MCF 10A (cell line): Measurements from ENCODE around the gene MAN1C1. TPM values are rescaled to one million over a fixed set of nuclear protein-coding genes. Genes with fewer than 3 reads are reported as not detected.

Experiments used
- BruUV-seq: library from RNA; stranded (reverse); fragments of 400-500 nt; replicated peaks from 2 replicates; lab custom pipeline; 2021; lab: Mats Ljungman, UMichigan
- CTCF ChIA-PET: fragments of 300-600 bp; sonication (Branson Sonifier 250); formaldehyde crosslinking; extraction: SDS; loops from one replicate; lab custom pipeline; 2021; ENCODE audit warnings: antibody characterized with exemption, inconsistent platforms; lab: Yijun Ruan, JAX
- POLR2A ChIA-PET: fragments of 300-600, 350-650 bp; sonication (Branson Sonifier 250); formaldehyde crosslinking; extraction: SDS; loops from one replicate; lab custom pipeline; 2020; ENCODE audit warnings: antibody characterized with exemption, inconsistent platforms; lab: Yijun Ruan, JAX
- DNase-seq: peaks from one replicate; pipeline ENCODE4 v3.0.0-alpha.2; 2018; ENCODE audit not compliant: unreplicated experiment
- H3K27ac Mint-ChIP-seq: one replicate; pipeline ENCODE4 v1.8.0; 2022; ENCODE audit warnings: mild to moderate bottlenecking, low read depth, mixed read lengths; ENCODE audit not compliant: unreplicated experiment
- H3K27me3 Mint-ChIP-seq: one replicate; pipeline ENCODE4 v1.8.0; 2022; ENCODE audit warnings: mixed read lengths; ENCODE audit not compliant: insufficient read depth, unreplicated experiment
- H3K36me3 Mint-ChIP-seq: one replicate; pipeline ENCODE4 v1.8.0; 2022; ENCODE audit warnings: mild to moderate bottlenecking, moderate library complexity, mixed read lengths; ENCODE audit not compliant: insufficient read depth, unreplicated experiment
- H3K4me1 Mint-ChIP-seq: one replicate; pipeline ENCODE4 v1.8.0; 2022; ENCODE audit warnings: mixed read lengths; ENCODE audit not compliant: insufficient read depth, unreplicated experiment
- H3K4me3 Mint-ChIP-seq: one replicate; pipeline ENCODE4 v1.8.0; 2022; ENCODE audit warnings: mild to moderate bottlenecking, moderate library complexity, mixed read lengths; ENCODE audit not compliant: unreplicated experiment
- H3K9me3 Mint-ChIP-seq: one replicate; pipeline ENCODE4 v1.8.0; 2022; ENCODE audit warnings: mixed read lengths; ENCODE audit not compliant: unreplicated experiment
- CTCF ChIP-seq: fragments of 200-600 bp; IDR thresholded peaks from one replicate; pipeline ENCODE4 v1.8.0; 2022; ENCODE audit warnings: antibody characterized with exemption, mild to moderate bottlenecking; ENCODE audit not compliant: unreplicated experiment
- intact Hi-C: fragments of 100-400 bp; cut with micrococcal nuclease; formaldehyde crosslinking; loops from 2 replicates; pipeline ENCODE4 v1.14.1; 2022
- total RNA-seq: library from RNA; stranded (reverse); gene quantifications from 2 replicates; pipeline ENCODE4 v1.2.3, GENCODE V29; 2022

The MAN1C1 gene
- total RNA-seq, 1 experiment from 2014 or later = not detected

GRCh38 chr1:25700626-25701025 is 84.0 kb downstream of the MAN1C1 start:
- Mint-ChIP-seq H3K4me1 (peaks cover 6% of the 10 kb centered on the region), H3K4me3 (no peak overlapping the region), H3K27me3 (peaks cover 20% of the 10 kb centered on the region), H3K27ac (no peak overlapping the region), H3K36me3 (no peaks in the 10 kb centered on the region), H3K9me3 (no peaks in the 10 kb centered on the region)
- intact Hi-C loops = no loop called here
- no peak for TF ChIP-seq CTCF
- ChIA-PET POLR2A (no interaction called here), CTCF (no interaction called here)
- DNase-seq = no peak
- no TSS peak for BruUV-seq

- H3K9me3 Mint-ChIP-seq = no peaks in the 10 kb centered on the region
Observed at GRCh38 chr1:25701030-25701785, 84.6 kb downstream of the MAN1C1 start.

GRCh38 chr1:25702101-25702775 is 85.6 kb downstream of the MAN1C1 start:
- intact Hi-C loops = no loop called here
- H3K4me3 Mint-ChIP-seq = no peak overlapping the region
- H3K27ac Mint-ChIP-seq = no peak overlapping the region
- ChIA-PET POLR2A (interaction anchor here (0.6 kb wide), 1 partner anchor 159 kb away, joined by 3 read pairs; the partner anchor contains the start of gene LDLRAP1), CTCF (no interaction called here)
- H3K9me3 Mint-ChIP-seq = no peaks in the 10 kb centered on the region
- BruUV-seq = no TSS peak
- H3K4me1 Mint-ChIP-seq = no peaks in the 10 kb centered on the region
- no peak for DNase-seq
- no peaks in the 10 kb centered on the region for H3K36me3 Mint-ChIP-seq
- H3K27me3 Mint-ChIP-seq = peaks cover 20% of the 10 kb centered on the region
- no peak for TF ChIP-seq CTCF

More at GRCh38 chr1:25701030-25701785, 84.6 kb downstream of the MAN1C1 start:
- BruUV-seq = no TSS peak
- Mint-ChIP-seq H3K27ac (no peak overlapping the region), H3K27me3 (peaks cover 20% of the 10 kb centered on the region), H3K36me3 (no peaks in the 10 kb centered on the region), H3K4me3 (no peak overlapping the region), H3K4me1 (no peaks in the 10 kb centered on the region)
- ChIA-PET POLR2A (no interaction called here), CTCF (no interaction called here)
- no peak for TF ChIP-seq CTCF
- intact Hi-C loops = no loop called here
- no peak for DNase-seq

GRCh38 chr1:25703041-25703440 is 86.5 kb downstream of the MAN1C1 start:
- Mint-ChIP-seq H3K36me3 (no peaks in the 10 kb centered on the region), H3K27ac (no peak overlapping the region), H3K4me3 (no peak overlapping the region), H3K4me1 (no peaks in the 10 kb centered on the region), H3K9me3 (no peaks in the 10 kb centered on the region), H3K27me3 (peaks cover 20% of the 10 kb centered on the region)
- BruUV-seq = no TSS peak
- no peak for DNase-seq
- POLR2A ChIA-PET = interaction anchor here (0.6 to 1.0 kb wide), 2 partner anchors 10 to 160 kb away, joined by 3 read pairs; partner anchors contain the start of gene LDLRAP1
- CTCF ChIA-PET = no interaction called here
- TF ChIP-seq CTCF = no peak
- intact Hi-C loops = no loop called here
